Loucy (cell line): Measurements from ENCODE around the gene EMC10.

Experiments used
- CTCF ChIP-seq: fragments of 200-600 bp; sonication (generic); conservative IDR thresholded peaks from 2 replicates; pipeline ENCODE4 v1.5.1; 2014; ENCODE audit warnings: mild to moderate bottlenecking, antibody characterized with exemption, low read length
- EZH2phosphoT487 ChIP-seq: fragments of 200-600 bp; IDR thresholded peaks from 2 replicates; pipeline ENCODE4 v1.6.1; 2018; ENCODE audit warnings: antibody characterized with exemption, mild to moderate bottlenecking, moderate library complexity, borderline replicate concordance

GRCh38 chr19:50513746-50514345 lies 37.5 kb downstream of the EMC10 start, which contains the start of gene ASPDH:
- TF ChIP-seq CTCF (no peak), EZH2phosphoT487 (no peak)
